ENCODE data around the gene INTS12. TPM values are rescaled to one million over a fixed set of nuclear protein-coding genes. Genes with fewer than 3 reads are reported as not detected.

Gene INTS12
- total RNA-seq, 1 donor from 2014 or later: 27.5 TPM

Other genes with a start within 250 kb of the INTS12 start
- 117 and 129 TPM in 2 replicates for gene PPA2, start 234.6 kb downstream of the INTS12 start, total RNA-seq
- gene ARHGEF38, start 156.1 kb downstream of the INTS12 start, total RNA-seq: 0.69 and 11.7 TPM in 2 replicates
- 33.0 and 36.3 TPM in 2 replicates for gene GSTCD, start 95 bp upstream of the INTS12 start, total RNA-seq
- gene NPNT, start 186.8 kb upstream of the INTS12 start, total RNA-seq: 10.3 and 47.2 TPM in 2 replicates